Heart left ventricle (tissue), 13 donors: ENCODE measurements around the gene SUPT4H1.

ENCODE experiments used
- CTCF ChIP-seq, 12 donors: fragments of 200-600 bp; sonication (generic) in 4 of 12; IDR thresholded peaks; one replicate each; pipeline versions ENCODE4 v1.5.0 to v1.8.0; 2018 to 2022; ENCODE audit warnings: antibody characterized with exemption in 12 of 12, mild to moderate bottlenecking in 5 of 12
- POLR2A ChIP-seq, 2 donors: fragments of 450-650 bp; IDR thresholded peaks; one replicate each; pipeline ENCODE4 v1.6.1; 2017; ENCODE audit warnings: antibody characterized with exemption in 2 of 2, mild to moderate bottlenecking in 2 of 2, moderate library complexity in 2 of 2
- donor health status: ischemic (EF 13 %, LVEDD 7.1; RV severe dilation, severe dysfunction).
- donor health status: DM: no; HTN: yes; CAD: no.
- donor health status: DM: no; HTN: no; CAD: no.
- donor health status: ischemic (EF 25% LVEDD 6.9; RV normal size, moderate dysfunction).
- donor health status: ischemic (EF 25% LVEDD 5.7; RV mildly dilated, moderate dysfunction).
- donor health status: ischemic (EF 35%, LVEDD 5.7; RV mildly dilated, moderate dysfunction).
- donor health status: nonischemic (EF 11% LVEDD 7.7; RV severe dilation, severe dysfunction).
- donor health status: DM: yes; HTN: yes; CAD: no.
- donor health status: PGD.
- donor health status: ischemic (EF 29% LVEDD 5.4; RV normal size, mild dysfunction).
- donor health status: nonischemic (EF 23%, LVEDD 6.1; RV moderate dilation, normal function).

GRCh38 chr17:58365185-58365979, 13.4 kb upstream of the SUPT4H1 start:
- TF ChIP-seq CTCF (IDR thresholded peaks at IDR 0.05) (no peak), POLR2A (IDR thresholded peaks at IDR 0.05) (no peak)
